ENCODE measurements around the gene GABBR2.
"Not testable (repeated sequence)": the region's sequence is repeated elsewhere in the genome, so short reads cannot be mapped to it uniquely, and the experiment has no call there.

Gene GABBR2

GRCh38 chr9:98508217-98508919 is 200.4 kb downstream of the GABBR2 start:
- not testable (repeated sequence) for DNase-seq (ENCODE audit: low read depth)

- no peak for DNase-seq (ENCODE audit: low read depth)
Measured at GRCh38 chr9:98506422-98507054, 202.2 kb downstream of the GABBR2 start.

- DNase-seq (ENCODE audit: low read depth): no peak
Measured at GRCh38 chr9:98504298-98505282, 204.1 kb downstream of the GABBR2 start.

GRCh38 chr9:98503867-98504266 is 204.9 kb downstream of the GABBR2 start:
- DNase-seq (ENCODE audit: low read depth): no peak

- no peak for DNase-seq (ENCODE audit: low read depth)
Measured at GRCh38 chr9:98502976-98503325, 205.8 kb downstream of the GABBR2 start.

- no peak for DNase-seq (ENCODE audit: low read depth)
Measured at GRCh38 chr9:98502311-98502975, 206.3 kb downstream of the GABBR2 start.

- no peak for DNase-seq (ENCODE audit: low read depth)
Measured at GRCh38 chr9:98501819-98502218, 206.9 kb downstream of the GABBR2 start.

GRCh38 chr9:98501259-98501658 is 207.5 kb downstream of the GABBR2 start:
- DNase-seq (ENCODE audit: low read depth): not testable (repeated sequence)

GRCh38 chr9:98500337-98500919 is 208.3 kb downstream of the GABBR2 start:
- no peak for DNase-seq (ENCODE audit: low read depth)

- no peak for DNase-seq (ENCODE audit: low read depth)
Measured at GRCh38 chr9:98495530-98495929, 213.2 kb downstream of the GABBR2 start.

- DNase-seq (ENCODE audit: low read depth): no peak
Measured at GRCh38 chr9:98494852-98495251, 213.9 kb downstream of the GABBR2 start.

- DNase-seq (ENCODE audit: low read depth): no peak
Measured at GRCh38 chr9:98491828-98492227, 216.9 kb downstream of the GABBR2 start.

- no peak for DNase-seq (ENCODE audit: low read depth)
Measured at GRCh38 chr9:98491231-98491651, 217.5 kb downstream of the GABBR2 start.

GRCh38 chr9:98488571-98489312 is 220.0 kb downstream of the GABBR2 start:
- no peak for DNase-seq (ENCODE audit: low read depth)

GRCh38 chr9:98485706-98486105 is 223.0 kb downstream of the GABBR2 start:
- DNase-seq (ENCODE audit: low read depth): no peak

GRCh38 chr9:98484162-98484561 is 224.6 kb downstream of the GABBR2 start:
- DNase-seq (ENCODE audit: low read depth): no peak

GRCh38 chr9:98482226-98482625 is 226.5 kb downstream of the GABBR2 start:
- DNase-seq (ENCODE audit: low read depth): no peak

GRCh38 chr9:98481676-98482075 is 227.1 kb downstream of the GABBR2 start:
- no peak for DNase-seq (ENCODE audit: low read depth)

GRCh38 chr9:98479967-98480847 is 228.5 kb downstream of the GABBR2 start:
- DNase-seq (ENCODE audit: low read depth): no peak

- no peak for DNase-seq (ENCODE audit: low read depth)
Measured at GRCh38 chr9:98479449-98479848, 229.3 kb downstream of the GABBR2 start.

Data from activated T-cell treated with anti-CD3 and anti-CD28 coated beads for 48 hours (primary cell).